GM18870 (cell line): ENCODE data around the gene ZNF473.
"Not testable (repeated sequence)": the region's sequence is repeated elsewhere in the genome, so short reads cannot be mapped to it uniquely, and the experiment has no call there.

Experiments
- ATAC-seq: cut with Tn5 transposase; IDR thresholded peaks from one replicate; pipeline ENCODE4 v1.9.1; 2021; ENCODE audit warnings: moderate library complexity; ENCODE audit not compliant: unreplicated experiment

The ZNF473 gene

GRCh38 chr19:50047671-50048070 is 21.9 kb downstream of the ZNF473 start:
- no peak for ATAC-seq

- no peak for ATAC-seq
These were observed 24.8 kb downstream of the ZNF473 start for GRCh38 chr19:50050406-50051227.

GRCh38 chr19:50051228-50051895 is 25.6 kb downstream of the ZNF473 start:
- not testable (repeated sequence) for ATAC-seq

GRCh38 chr19:50051964-50052363 is 26.2 kb downstream of the ZNF473 start:
- no peak for ATAC-seq

- ATAC-seq: no peak
These were observed 27.3 kb downstream of the ZNF473 start for GRCh38 chr19:50053119-50053518.

- no peak for ATAC-seq
These were observed 32.6 kb downstream of the ZNF473 start for GRCh38 chr19:50058425-50058824.

- ATAC-seq: no peak
These were observed 33.2 kb downstream of the ZNF473 start for GRCh38 chr19:50059045-50059444.

- ATAC-seq: no peak
These were observed 34.3 kb downstream of the ZNF473 start for GRCh38 chr19:50060107-50060506.

- ATAC-seq: no peak
These were observed 35.8 kb downstream of the ZNF473 start for GRCh38 chr19:50061650-50062049.

GRCh38 chr19:50065938-50066337 is 40.1 kb downstream of the ZNF473 start:
- no peak for ATAC-seq

- ATAC-seq: no peak
These were observed 41.8 kb downstream of the ZNF473 start for GRCh38 chr19:50067575-50067974.

GRCh38 chr19:50068382-50068781 is 42.6 kb downstream of the ZNF473 start:
- not testable (repeated sequence) for ATAC-seq

- ATAC-seq: not testable (repeated sequence)
These were observed 49.3 kb downstream of the ZNF473 start for GRCh38 chr19:50075076-50075475.

- not testable (repeated sequence) for ATAC-seq
These were observed 50.0 kb downstream of the ZNF473 start for GRCh38 chr19:50075644-50076372.

GRCh38 chr19:50076581-50077355 is 51.0 kb downstream of the ZNF473 start:
- ATAC-seq: not testable (repeated sequence)

- ATAC-seq: not testable (repeated sequence)
These were observed 53.2 kb downstream of the ZNF473 start for GRCh38 chr19:50079014-50079413.

GRCh38 chr19:50084440-50084839 is 58.6 kb downstream of the ZNF473 start:
- ATAC-seq: not testable (repeated sequence)

- ATAC-seq: not testable (repeated sequence)
These were observed 61.3 kb downstream of the ZNF473 start for GRCh38 chr19:50087153-50087552.

GRCh38 chr19:50090706-50091105 is 64.9 kb downstream of the ZNF473 start:
- ATAC-seq: not testable (repeated sequence)

GRCh38 chr19:50091786-50092185 is 66.0 kb downstream of the ZNF473 start:
- ATAC-seq: not testable (repeated sequence)

GRCh38 chr19:50092597-50092996 is 66.8 kb downstream of the ZNF473 start:
- not testable (repeated sequence) for ATAC-seq
